PFSK-1 (cell line): ENCODE measurements around the gene STAG1.

Experiments
- FOXP2 ChIP-seq: optimal IDR thresholded peaks from 2 replicates; pipeline ENCODE3; 2011; ENCODE audit warnings: borderline replicate concordance, control low read depth, inconsistent platforms; ENCODE audit not compliant: insufficient read depth; ENCODE audit errors: extremely low read length, extremely low read depth
- POLR2AphosphoS5 ChIP-seq: IDR thresholded peaks from 2 replicates; pipeline ENCODE4 v1.6.1; 2012; ENCODE audit warnings: low read depth, mild to moderate bottlenecking, control low read depth, low read length, moderate library complexity
- REST ChIP-seq, 2 experiments: IDR thresholded peaks; 2 replicates each; pipeline versions ENCODE4 v1.6.1 to v1.8.0; 2011 to 2012; ENCODE audit warnings: low read depth in 2 of 2, low read length in 2 of 2, control low read depth in 1 of 2, inconsistent platforms in 1 of 2, mild to moderate bottlenecking in 1 of 2, moderate library complexity in 1 of 2; ENCODE audit not compliant: insufficient read depth in 1 of 2
- SIN3A ChIP-seq: IDR thresholded peaks from 2 replicates; pipeline ENCODE4 v1.6.1; 2012; ENCODE audit warnings: mild to moderate bottlenecking, low read length, moderate library complexity, borderline replicate concordance; ENCODE audit not compliant: insufficient read depth
- TAF1 ChIP-seq: IDR thresholded peaks from 2 replicates; pipeline ENCODE4 v1.6.1; 2012; ENCODE audit warnings: low read length, control low read depth, borderline replicate concordance; ENCODE audit not compliant: insufficient read depth

The STAG1 gene

GRCh38 chr3:136505676-136506075 is 246.5 kb downstream of the STAG1 start:
- no peak for TF ChIP-seq FOXP2
- no peak for TF ChIP-seq TAF1

GRCh38 chr3:136503056-136503455 is 249.1 kb downstream of the STAG1 start:
- TF ChIP-seq TAF1 (no peak), REST (IDR thresholded peaks at IDR 0.05; ENCODE audit: insufficient read depth in 1 of 2, low read depth in 2 of 2, low read length in 2 of 2) (no peak), FOXP2 (no peak), SIN3A (no peak), POLR2AphosphoS5 (no peak)

- TF ChIP-seq POLR2AphosphoS5 (no peak), SIN3A (no peak), FOXP2 (no peak), REST (IDR thresholded peaks at IDR 0.05; ENCODE audit: insufficient read depth in 1 of 2, low read depth in 2 of 2, low read length in 2 of 2) (no peak), TAF1 (no peak)
Measured at GRCh38 chr3:136498919-136499447, 253.2 kb downstream of the STAG1 start.

GRCh38 chr3:136495213-136495612 is 257.0 kb downstream of the STAG1 start:
- TF ChIP-seq FOXP2 (no peak), POLR2AphosphoS5 (no peak), REST (IDR thresholded peaks at IDR 0.05; ENCODE audit: insufficient read depth in 1 of 2, low read depth in 2 of 2, low read length in 2 of 2) (no peak), TAF1 (no peak), SIN3A (no peak)

GRCh38 chr3:136490646-136491405 is 261.4 kb downstream of the STAG1 start:
- TF ChIP-seq TAF1 = no peak
- TF ChIP-seq POLR2AphosphoS5 = no peak
- no peak for TF ChIP-seq FOXP2
- no peak for TF ChIP-seq REST (IDR thresholded peaks at IDR 0.05; ENCODE audit: insufficient read depth in 1 of 2, low read depth in 2 of 2, low read length in 2 of 2)
- TF ChIP-seq SIN3A = no peak
